Small intestine (tissue), 7 donors: ENCODE results near the gene PXMP4. TPM values are rescaled to one million over a fixed set of nuclear protein-coding genes. Genes with fewer than 3 reads are reported as not detected.

Experiments used
- DNase-seq, 2 donors: peaks; one replicate each; pipeline versions ENCODE4 v3.0.0 to v3.0.0-alpha.2; 2013
- FAIRE-seq: peaks from 2 replicates; lab custom pipeline; 2012; peaks lifted over from hg19 to GRCh38; lab: Jason Lieb, UNC
- H3K27ac ChIP-seq, 3 donors: one replicate each; pipeline ENCODE4 v1.5.1; 2013; ENCODE audit warnings: low read length in 2 of 3, mild to moderate bottlenecking in 2 of 3, control low read depth in 1 of 3, inconsistent platforms in 1 of 3, low read depth in 1 of 3, moderate library complexity in 1 of 3
- H3K27me3 ChIP-seq, 3 donors: one replicate each; pipeline ENCODE4 v1.6.1; 2013; ENCODE audit warnings: low read length in 3 of 3, inconsistent platforms in 1 of 3; ENCODE audit not compliant: control insufficient read depth in 3 of 3, insufficient read depth in 3 of 3
- H3K36me3 ChIP-seq, 3 donors: one replicate each; pipeline ENCODE4 v1.6.1; 2013; ENCODE audit warnings: low read length in 3 of 3, inconsistent platforms in 1 of 3, low read depth in 1 of 3, mild to moderate bottlenecking in 1 of 3, moderate library complexity in 1 of 3; ENCODE audit not compliant: control insufficient read depth in 3 of 3, insufficient read depth in 2 of 3
- H3K4me1 ChIP-seq, 3 donors: one replicate each; pipeline ENCODE4 v1.6.1; 2013; ENCODE audit warnings: low read length in 2 of 3, inconsistent platforms in 1 of 3, low read depth in 1 of 3, mild to moderate bottlenecking in 1 of 3, moderate library complexity in 1 of 3; ENCODE audit not compliant: control insufficient read depth in 3 of 3, insufficient read depth in 2 of 3
- H3K4me3 ChIP-seq, 3 donors: one replicate each; pipeline ENCODE4 v1.5.1; 2013; ENCODE audit warnings: low read length in 3 of 3, control low read depth in 1 of 3, inconsistent platforms in 1 of 3, low read depth in 1 of 3, mild to moderate bottlenecking in 1 of 3, moderate library complexity in 1 of 3
- H3K9me3 ChIP-seq, 2 donors: one replicate each; pipeline ENCODE4 v1.6.1; 2013; ENCODE audit warnings: low read depth in 1 of 2, low read length in 1 of 2; ENCODE audit not compliant: control insufficient read depth in 2 of 2, insufficient read depth in 1 of 2
- WGBS, 3 donors: extraction: QIAGEN DNeasy Blood & Tissue Kit; methylation state at CpG; one replicate each; pipeline ENCODE4 v1.1.7; 2013; 5-methylcytosine and 5-hydroxymethylcytosine counted together
- polyA plus RNA-seq, 4 donors: library from polyadenylated mRNA; stranded (reverse) in 3 of 4; unstranded in 1 of 4; fragments of 200-250 nt in 3 of 4; fragments of 120-200 nt in 1 of 4; gene quantifications; one replicate each; pipeline versions ENCODE4 v1.2.1 to v1.2.3, GENCODE V29; 2013
- donor health status: healthy with polysubstance abuse.
- donor health status: control.
- donor health status: control.
- donor health status: Bipolar disorder and iron deficiency.
- donor health status: healthy.

PXMP4 gene
- polyA plus RNA-seq, 4 donors = 5.4 to 8.7 (median 7.8) TPM

DNA sequence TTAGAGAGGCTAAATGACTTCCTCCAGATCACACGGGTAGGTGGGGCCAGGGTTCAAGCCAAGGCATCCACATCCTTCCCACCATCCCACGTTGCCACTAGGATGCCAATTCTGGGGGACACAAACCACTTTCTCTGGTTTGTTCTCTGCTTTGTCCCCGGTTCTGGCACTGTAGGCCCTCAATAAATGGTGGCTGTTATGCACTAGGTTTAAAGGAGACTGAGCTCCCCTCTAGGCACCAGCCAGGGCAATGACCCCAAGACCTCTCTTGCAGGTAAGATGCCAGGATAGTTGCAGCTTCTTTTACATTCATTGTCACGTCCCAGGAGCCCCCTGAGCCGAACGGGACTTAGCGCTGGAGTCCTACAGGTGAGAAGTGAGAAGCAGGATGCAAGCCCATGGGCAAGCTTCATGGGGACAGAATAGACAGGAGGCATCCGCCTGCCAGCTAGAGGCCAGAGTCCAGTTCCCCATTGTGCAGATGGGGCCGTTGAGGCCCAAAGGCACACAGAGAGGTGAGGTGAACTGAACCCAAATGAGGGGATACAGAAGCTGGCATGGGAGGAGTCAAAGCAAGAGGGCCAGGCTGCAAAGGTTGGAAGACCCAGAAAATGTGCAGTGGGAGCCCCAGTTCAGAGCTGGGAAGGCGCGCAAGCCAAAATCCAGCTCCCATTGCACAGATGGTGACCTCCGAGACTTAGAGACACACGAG is 677 bp downstream of the PXMP4 start:
- 36 to 48% (median 43%) methylated on average over 13 of the region's 13 CpGs for WGBS, 3 donors
- Histone ChIP-seq H3K4me3 (peak overlapping the region; percentile 48 to 86 (median 55)), H3K9me3 (no peaks in the 10 kb centered on the region), H3K27ac (peak overlapping the region; percentile 45 to 84 (median 60)), H3K36me3 (peaks cover 0 to 10% (median 0%) of the 10 kb centered on the region in 3 donors), H3K27me3 (no peaks in the 10 kb centered on the region), H3K4me1 (peaks cover 0 to 20% (median 0%) of the 10 kb centered on the region in 3 donors)
- FAIRE-seq = no peak
- peak in 1 of 2 donors; percentile 36 for DNase-seq

DNA sequence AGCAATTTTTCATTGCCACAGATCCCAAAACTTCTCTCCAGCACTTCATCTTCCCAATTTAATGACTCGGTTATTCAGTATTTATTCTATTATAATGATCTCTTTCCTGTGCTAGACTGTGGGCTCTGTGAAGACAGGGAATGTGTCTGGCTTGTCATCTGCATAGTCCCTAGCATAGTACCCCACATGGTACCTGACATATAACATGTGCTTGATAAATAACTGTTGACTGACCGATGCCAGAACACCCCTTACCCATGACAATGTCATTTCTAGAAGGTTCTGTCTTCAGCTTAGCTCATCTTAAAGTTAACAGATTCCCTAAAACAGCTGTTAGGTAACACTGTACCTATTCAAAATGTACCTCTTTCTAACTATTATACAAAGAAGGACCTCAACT is 3.6 kb downstream of the PXMP4 start:
- Histone ChIP-seq H3K4me1 (peaks cover 0 to 10% (median 0%) of the 10 kb centered on the region in 3 donors), H3K9me3 (no peaks in the 10 kb centered on the region), H3K36me3 (peaks cover 6 to 31% (median 13%) of the 10 kb centered on the region in 3 donors), H3K4me3 (no peak overlapping the region), H3K27ac (no peak overlapping the region), H3K27me3 (no peaks in the 10 kb centered on the region)
- no peak for FAIRE-seq
- no peak for DNase-seq
- 88 to 97% (median 93%) methylated on average over 2 of the region's 2 CpGs for WGBS, 3 donors

DNA sequence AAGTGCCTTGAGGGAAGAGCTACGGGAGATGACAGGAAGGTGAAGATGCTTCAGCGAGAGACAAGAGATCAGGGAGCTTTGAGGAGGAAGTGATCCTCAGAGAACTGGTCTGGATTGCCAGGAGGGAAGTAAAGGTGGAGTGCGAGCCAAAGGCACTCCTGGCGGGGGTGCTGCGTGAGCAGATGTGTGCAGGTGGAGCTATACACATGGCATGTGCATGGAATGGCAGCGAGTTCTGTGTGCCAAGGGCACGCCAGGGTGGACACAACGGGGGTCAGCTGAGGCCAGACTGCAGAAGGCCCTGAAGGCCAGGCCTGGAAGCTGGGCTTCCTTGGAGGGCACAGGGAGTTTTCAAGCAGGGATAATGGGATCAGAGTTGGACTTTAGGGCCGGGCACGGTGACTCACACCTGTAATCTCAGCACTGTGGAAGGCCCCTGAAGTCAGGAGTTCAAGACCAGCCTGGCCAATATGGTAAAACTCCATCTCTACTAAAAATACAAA is 6.2 kb downstream of the PXMP4 start:
- 83 to 91% (median 84%) methylated on average over 10 of the region's 10 CpGs for WGBS, 3 donors
- Histone ChIP-seq H3K4me1 (no peaks in the 10 kb centered on the region), H3K4me3 (no peak overlapping the region), H3K36me3 (peaks cover 6 to 48% (median 13%) of the 10 kb centered on the region in 3 donors), H3K27ac (no peak overlapping the region), H3K9me3 (no peaks in the 10 kb centered on the region), H3K27me3 (no peaks in the 10 kb centered on the region)
- FAIRE-seq (no peak), DNase-seq (no peak)

DNA sequence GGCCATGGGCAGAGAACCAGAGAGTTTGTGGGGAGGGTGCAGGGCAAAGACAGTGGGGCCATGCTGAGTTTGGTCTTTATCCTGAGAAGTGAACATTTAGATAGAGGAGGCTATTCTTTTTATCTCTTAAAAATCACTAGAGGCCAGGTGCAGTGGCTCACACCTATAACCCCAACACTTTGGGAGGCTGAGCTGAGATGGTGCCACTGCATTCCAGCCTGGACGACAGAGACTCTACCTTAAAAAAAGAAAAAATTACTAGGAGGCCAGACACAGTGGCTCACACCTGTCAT is 8.7 kb downstream of the PXMP4 start:
- 38 to 87% (median 85%) methylated on average over 1 of the region's 1 CpG for WGBS, 3 donors
- no peak for DNase-seq
- no peaks in the 10 kb centered on the region for H3K4me1 ChIP-seq

DNA sequence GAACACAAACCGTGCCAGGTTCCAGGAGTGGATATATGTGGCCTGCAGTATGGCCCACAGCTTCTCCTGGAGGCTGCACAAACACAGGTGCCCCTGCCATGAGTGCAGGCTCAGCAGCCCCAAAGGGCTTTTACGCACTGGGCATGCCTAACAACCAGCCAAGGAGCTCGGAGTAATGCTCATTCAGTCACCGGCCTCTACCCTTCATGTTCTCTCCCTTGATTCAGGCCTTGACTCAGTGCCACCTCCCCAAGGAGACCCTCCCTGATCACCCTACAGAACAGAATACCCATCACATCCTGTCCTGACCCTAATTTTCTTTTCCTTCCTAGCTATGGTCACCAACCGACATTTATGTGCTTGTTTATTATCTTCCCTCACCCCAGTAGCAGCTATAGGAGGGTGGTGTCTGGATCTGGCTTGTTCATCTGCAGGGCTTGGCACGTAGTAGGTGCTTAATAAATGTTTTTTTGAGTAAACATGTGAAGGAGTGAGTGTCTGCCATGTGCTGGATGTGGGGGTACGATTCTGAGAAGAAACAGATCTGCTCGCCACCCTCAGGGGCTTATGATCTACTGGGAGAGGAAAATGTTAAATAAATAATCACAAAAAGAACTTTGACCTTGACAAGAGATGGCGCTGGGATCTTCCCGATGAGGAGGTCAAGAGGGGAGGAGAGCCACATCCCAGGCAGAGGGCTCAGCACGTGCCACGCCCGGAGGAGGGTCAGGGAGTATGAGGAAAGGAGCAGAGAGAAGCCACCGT is 9.2 kb downstream of the PXMP4 start:
- Histone ChIP-seq H3K27ac (no peak overlapping the region), H3K27me3 (no peaks in the 10 kb centered on the region), H3K4me1 (no peaks in the 10 kb centered on the region), H3K36me3 (peaks cover 9 to 63% (median 13%) of the 10 kb centered on the region in 3 donors), H3K9me3 (no peaks in the 10 kb centered on the region), H3K4me3 (no peak overlapping the region)
- DNase-seq (no peak), FAIRE-seq (no peak)
- 67 to 75% (median 68%) methylated on average over 14 of the region's 14 CpGs for WGBS, 3 donors

More for the DNA sequence above, 8.7 kb downstream of the PXMP4 start:
- FAIRE-seq = no peak
- H3K9me3 ChIP-seq = no peaks in the 10 kb centered on the region
- H3K27ac ChIP-seq = no peak overlapping the region
- no peaks in the 10 kb centered on the region for H3K27me3 ChIP-seq
- H3K4me3 ChIP-seq = no peak overlapping the region
- H3K36me3 ChIP-seq = peaks cover 9 to 61% (median 13%) of the 10 kb centered on the region in 3 donors

DNA sequence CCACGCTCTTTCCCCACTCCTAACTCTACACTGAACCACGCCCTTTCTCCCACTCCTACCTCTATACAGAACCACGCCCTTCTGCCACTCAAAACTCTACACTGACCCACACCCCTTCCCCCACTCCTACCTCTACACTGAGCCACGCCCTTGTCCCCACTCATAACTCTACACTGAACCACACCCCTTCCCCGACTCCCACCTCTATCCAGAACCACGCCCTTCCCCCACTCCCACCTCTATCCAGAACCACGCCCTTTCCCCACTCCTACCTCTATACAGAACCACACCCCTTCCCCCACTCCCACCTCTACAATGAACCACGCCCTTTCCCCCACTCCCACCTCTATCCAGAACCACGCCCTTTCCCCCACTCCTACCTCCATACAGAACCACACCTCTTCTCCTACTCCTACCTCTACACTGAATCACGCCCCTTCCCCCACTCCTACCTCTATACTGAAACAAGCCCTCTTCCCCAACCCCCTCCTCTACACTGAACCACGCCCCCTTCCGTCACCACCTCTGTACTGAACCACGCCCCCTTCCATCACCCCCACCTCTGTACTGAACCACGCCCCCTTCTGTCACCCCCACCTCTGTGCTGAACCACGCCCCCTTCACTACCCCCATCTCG is 10.1 kb downstream of the PXMP4 start:
- peak in 1 of 2 donors; percentile 38 for DNase-seq
- FAIRE-seq = no peak
- Histone ChIP-seq H3K27me3 (no peaks in the 10 kb centered on the region), H3K27ac (peak overlapping the region in 1 of 3 donors; percentile 44), H3K36me3 (peaks cover 9 to 62% (median 13%) of the 10 kb centered on the region in 3 donors), H3K4me3 (no peak overlapping the region), H3K9me3 (no peaks in the 10 kb centered on the region), H3K4me1 (no peaks in the 10 kb centered on the region)
- 78 to 83% (median 81%) methylated on average over 16 of the region's 16 CpGs for WGBS, 3 donors

DNA sequence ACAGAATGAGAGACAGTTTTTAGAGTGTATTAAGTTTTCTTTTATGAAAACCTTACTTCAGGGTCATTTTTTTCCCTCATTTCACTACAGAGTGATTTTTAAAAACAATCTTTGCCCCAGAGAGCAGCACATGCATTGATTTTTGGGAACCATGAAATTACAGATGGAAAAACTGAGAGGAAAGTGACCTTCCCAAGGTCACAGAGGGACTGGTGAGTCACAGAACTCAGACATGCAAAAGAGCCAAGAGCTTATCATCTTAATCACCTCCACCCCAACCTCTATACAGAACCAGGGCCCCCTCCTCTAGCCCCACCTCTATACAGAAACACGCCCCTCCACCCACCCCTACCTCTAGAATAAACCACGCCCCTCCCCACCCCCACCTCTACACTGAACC is 10.7 kb downstream of the PXMP4 start:
- FAIRE-seq (no peak), DNase-seq (peak in 1 of 2 donors; percentile 25)
- Histone ChIP-seq H3K27me3 (no peaks in the 10 kb centered on the region), H3K27ac (no peak overlapping the region), H3K9me3 (no peaks in the 10 kb centered on the region), H3K4me3 (no peak overlapping the region), H3K4me1 (no peaks in the 10 kb centered on the region), H3K36me3 (peaks cover 9 to 59% (median 13%) of the 10 kb centered on the region in 3 donors)
- WGBS, 3 donors = 66 to 83% (median 77%) methylated on average over 1 to 2 of the region's 2 CpGs

DNA sequence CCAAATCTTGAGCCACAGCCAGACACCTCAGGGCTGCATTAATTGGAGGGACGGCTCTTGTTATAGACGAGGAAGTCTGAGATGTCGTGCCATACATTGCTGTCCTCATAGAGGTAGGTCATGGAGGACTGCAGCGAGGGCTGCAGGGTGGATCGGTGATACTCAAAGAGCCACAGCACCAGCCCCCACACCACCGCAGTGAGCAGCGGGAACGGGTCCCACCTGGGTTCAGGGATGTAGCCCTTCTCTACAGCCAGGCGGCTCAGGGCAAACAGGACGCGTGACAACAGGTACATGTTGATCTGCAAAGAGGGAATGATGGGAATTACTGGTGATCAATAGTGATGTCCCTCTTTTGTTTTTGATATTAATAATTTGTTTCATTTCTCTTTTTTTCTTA is 12.4 kb downstream of the PXMP4 start:
- Histone ChIP-seq H3K4me3 (no peak overlapping the region), H3K27ac (no peak overlapping the region), H3K36me3 (peaks cover 3 to 50% (median 3%) of the 10 kb centered on the region in 3 donors), H3K27me3 (no peaks in the 10 kb centered on the region), H3K4me1 (no peaks in the 10 kb centered on the region), H3K9me3 (no peaks in the 10 kb centered on the region)
- no peak for DNase-seq
- 90 to 93% (median 91%) methylated on average over 11 of the region's 11 CpGs for WGBS, 3 donors
- FAIRE-seq = no peak
